ENCODE data around the gene SEMA6A.

DNA sequence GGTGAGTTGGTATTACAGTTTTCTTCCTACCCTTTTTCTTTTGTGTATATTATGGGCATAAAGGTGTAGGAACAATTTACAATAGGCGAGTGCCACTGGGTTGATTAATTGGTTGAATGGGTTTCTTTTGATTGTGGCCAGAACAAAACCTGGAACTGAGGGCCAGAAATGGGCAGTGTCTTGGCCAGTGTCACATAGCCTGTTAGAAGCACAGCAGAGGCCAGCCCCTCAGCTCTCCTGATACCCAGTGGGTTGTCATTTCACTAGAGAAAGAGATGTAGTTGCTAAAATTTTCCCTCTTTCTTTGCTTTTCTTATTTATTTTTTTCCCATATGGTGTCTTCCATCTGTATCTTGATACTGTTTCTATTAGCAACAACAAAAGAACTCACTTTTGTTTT is 38.8 kb upstream of the SEMA6A start:
- TF ChIP-seq GATA2 (IDR thresholded peaks at IDR 0.05; ENCODE audit: low read depth, low read length) (no peak), GATA3 (IDR thresholded peaks at IDR 0.05; ENCODE audit: low read depth, low read length) (no peak)
